ENCODE measurements around the gene CAMK1. TPM values are rescaled to one million over a fixed set of nuclear protein-coding genes. Genes with fewer than 3 reads are reported as not detected.

CAMK1 gene
- total RNA-seq, 1 donor from 2014 or later: 17.1 TPM

GRCh38 chr3:9750556-9751411 is 19.0 kb downstream of the CAMK1 start:
- Mint-ChIP-seq H3K36me3 (ENCODE audit: insufficient read depth) (peaks cover 12% of the 10 kb centered on the region), H3K4me1 (ENCODE audit: low read depth) (peaks cover 15% of the 10 kb centered on the region), H3K27ac (peak overlapping the region; percentile 98), H3K4me3 (ENCODE audit: low read depth) (peak overlapping the region; percentile 96), H3K9me3 (ENCODE audit: low read depth) (no peaks in the 10 kb centered on the region), H3K27me3 (no peaks in the 10 kb centered on the region)
- TF ChIP-seq CTCF (IDR thresholded peaks at IDR 0.05; ENCODE audit: unreplicated experiment): no peak
- DNase-seq (ENCODE audit: low spot score, unreplicated experiment): no peak

GRCh38 chr3:9749645-9750555 is 19.8 kb downstream of the CAMK1 start, which contains the start of gene OGG1:
Gene OGG1, plus strand, starts transcription at chr3:9749952. Its CDS starts 335 bp downstream, at chr3:9750287.
- Mint-ChIP-seq H3K4me1 (ENCODE audit: low read depth) (peaks cover 15% of the 10 kb centered on the region), H3K36me3 (ENCODE audit: insufficient read depth) (peaks cover 13% of the 10 kb centered on the region)

GRCh38 chr3:9749296-9749644 is 20.5 kb downstream of the CAMK1 start:
- TF ChIP-seq CTCF (IDR thresholded peaks at IDR 0.05; ENCODE audit: unreplicated experiment): no peak
- peak overlapping the region; percentile 98 for H3K27ac Mint-ChIP-seq
- peaks cover 15% of the 10 kb centered on the region for H3K4me1 Mint-ChIP-seq (ENCODE audit: low read depth)
- H3K27me3 Mint-ChIP-seq: no peaks in the 10 kb centered on the region
- H3K4me3 Mint-ChIP-seq (ENCODE audit: low read depth): peak overlapping the region; percentile 96
- H3K36me3 Mint-ChIP-seq (ENCODE audit: insufficient read depth): peaks cover 13% of the 10 kb centered on the region
- H3K9me3 Mint-ChIP-seq (ENCODE audit: low read depth): no peaks in the 10 kb centered on the region
- DNase-seq (ENCODE audit: low spot score, unreplicated experiment): no peak

More at GRCh38 chr3:9749645-9750555, 19.8 kb downstream of the CAMK1 start, which contains the start of gene OGG1:
- no peaks in the 10 kb centered on the region for H3K9me3 Mint-ChIP-seq (ENCODE audit: low read depth)
- DNase-seq (ENCODE audit: low spot score, unreplicated experiment): peak; percentile 86
- TF ChIP-seq CTCF (IDR thresholded peaks at IDR 0.05; ENCODE audit: unreplicated experiment): no peak
- peak within 1 kb of the TSS; percentile 96 for H3K4me3 Mint-ChIP-seq (ENCODE audit: low read depth)
- H3K27me3 Mint-ChIP-seq: no peaks in the 10 kb centered on the region
- peak within 1 kb of the TSS; percentile 98 for H3K27ac Mint-ChIP-seq

GRCh38 chr3:9748031-9748430 is 21.7 kb downstream of the CAMK1 start:
- Mint-ChIP-seq H3K9me3 (ENCODE audit: low read depth) (no peaks in the 10 kb centered on the region), H3K4me1 (ENCODE audit: low read depth) (peaks cover 15% of the 10 kb centered on the region), H3K36me3 (ENCODE audit: insufficient read depth) (peaks cover 14% of the 10 kb centered on the region), H3K4me3 (ENCODE audit: low read depth) (no peak overlapping the region), H3K27ac (no peak overlapping the region), H3K27me3 (no peaks in the 10 kb centered on the region)
- no peak for DNase-seq (ENCODE audit: low spot score, unreplicated experiment)
- no peak for TF ChIP-seq CTCF (IDR thresholded peaks at IDR 0.05; ENCODE audit: unreplicated experiment)

GRCh38 chr3:9747267-9747666 is 22.5 kb downstream of the CAMK1 start:
- Mint-ChIP-seq H3K4me3 (ENCODE audit: low read depth) (no peak overlapping the region), H3K4me1 (ENCODE audit: low read depth) (peaks cover 15% of the 10 kb centered on the region), H3K36me3 (ENCODE audit: insufficient read depth) (peaks cover 14% of the 10 kb centered on the region), H3K27ac (no peak overlapping the region), H3K9me3 (ENCODE audit: low read depth) (no peaks in the 10 kb centered on the region), H3K27me3 (no peaks in the 10 kb centered on the region)
- no peak for DNase-seq (ENCODE audit: low spot score, unreplicated experiment)
- TF ChIP-seq CTCF (IDR thresholded peaks at IDR 0.05; ENCODE audit: unreplicated experiment): no peak
